T-helper 1 cell treated with Interleukin-12 subunit alpha and Interleukin-12 subunit beta and Interleukin-4 antibody, amounts not matched to agents 30 ng/mL and 1 ng/mL, for 36 hours (primary cell): ENCODE data around the gene PRDM11. TPM values are rescaled to one million over a fixed set of nuclear protein-coding genes. Genes with fewer than 3 reads are reported as not detected.
"Not testable (repeated sequence)": the region's sequence is repeated elsewhere in the genome, so short reads cannot be mapped to it uniquely, and the experiment has no call there.

Source experiments
- intact Hi-C: fragments of 100-400 bp; cut with micrococcal nuclease; formaldehyde crosslinking; loops from one replicate; pipeline ENCODE4 v1.15.1; 2024
- total RNA-seq: library from RNA; stranded (reverse); gene quantifications from 2 replicates; pipeline ENCODE4 v1.2.3, GENCODE V29; 2022

The PRDM11 gene
- total RNA-seq, 1 donor from 2014 or later, result 1.8 TPM

- intact Hi-C loops, result no loop called here
Measured at GRCh38 chr11:45227836-45228235, 81.4 kb downstream of the PRDM11 start.

GRCh38 chr11:45229401-45230020 lies 83.1 kb downstream of the PRDM11 start:
- intact Hi-C loops, result loop anchor here (5.0 kb wide), 1 partner anchor 117 kb away; no protein-coding TSS in a partner anchor

- intact Hi-C loops, result loop anchor here (5.0 kb wide), 1 partner anchor 120 kb away; no protein-coding TSS in a partner anchor
Measured at GRCh38 chr11:45232341-45233080, 86.1 kb downstream of the PRDM11 start.

GRCh38 chr11:45233121-45233803 lies 86.8 kb downstream of the PRDM11 start:
- intact Hi-C loops, result loop anchor here (5.0 kb wide), 1 partner anchor 121 kb away; no protein-coding TSS in a partner anchor

GRCh38 chr11:45233804-45234170 lies 87.3 kb downstream of the PRDM11 start:
- intact Hi-C loops, result loop anchor here (5.0 kb wide), 1 partner anchor 121 kb away; no protein-coding TSS in a partner anchor

GRCh38 chr11:45234306-45235006 lies 88.0 kb downstream of the PRDM11 start:
- intact Hi-C loops, result loop anchor here (5.0 kb wide), 1 partner anchor 122 kb away; no protein-coding TSS in a partner anchor

GRCh38 chr11:45237711-45238315 lies 91.4 kb downstream of the PRDM11 start:
- intact Hi-C loops, result no loop called here

GRCh38 chr11:45238724-45239123 lies 92.3 kb downstream of the PRDM11 start:
- intact Hi-C loops, result no loop called here

- intact Hi-C loops, result no loop called here
Measured at GRCh38 chr11:45239733-45240132, 93.3 kb downstream of the PRDM11 start.

GRCh38 chr11:45243967-45244366 lies 97.5 kb downstream of the PRDM11 start:
- intact Hi-C loops, result no loop called here

- intact Hi-C loops, result no loop called here
Measured at GRCh38 chr11:45245218-45246045, 99.0 kb downstream of the PRDM11 start.

GRCh38 chr11:45246241-45246640 lies 99.8 kb downstream of the PRDM11 start:
- intact Hi-C loops, result no loop called here

- intact Hi-C loops, result no loop called here
Measured at GRCh38 chr11:45247433-45247832, 101.0 kb downstream of the PRDM11 start.

- intact Hi-C loops, result no loop called here
Measured at GRCh38 chr11:45248501-45249011, 102.1 kb downstream of the PRDM11 start.

- intact Hi-C loops, result not testable (repeated sequence)
Measured at GRCh38 chr11:45249372-45249771, 102.9 kb downstream of the PRDM11 start.

GRCh38 chr11:45250035-45250718 lies 103.7 kb downstream of the PRDM11 start:
- intact Hi-C loops, result no loop called here

- intact Hi-C loops, result loop anchor here (1.0 kb wide), 1 partner anchor 80 kb away; no protein-coding TSS in a partner anchor
Measured at GRCh38 chr11:45252134-45252856, 105.9 kb downstream of the PRDM11 start.

GRCh38 chr11:45252877-45253276 lies 106.4 kb downstream of the PRDM11 start:
- intact Hi-C loops, result loop anchor here (1.0 kb wide), 1 partner anchor 79 kb away; no protein-coding TSS in a partner anchor
